Right lobe of liver (tissue), 6 donors: Measurements from ENCODE around the gene KIF23. TPM values are rescaled to one million over a fixed set of nuclear protein-coding genes. Genes with fewer than 3 reads are reported as not detected.

ENCODE experiments used
- ATAC-seq, 4 donors: fragments of 200-7000 bp; cut with Tn5 transposase; one replicate each; pipeline ENCODE4 v1.9.1; 2020; ENCODE audit warnings: mild to moderate bottlenecking in 4 of 4, moderate library complexity in 4 of 4
- DNase-seq, 3 donors: peaks; one replicate each; pipeline ENCODE4 v3.0.0-alpha.2; 2020
- H3K27ac ChIP-seq, 3 donors: fragments of 200-600 bp; one replicate each; pipeline ENCODE4 v1.8.0; 2022
- H3K27me3 ChIP-seq, 2 donors: fragments of 200-600 bp; one replicate each; pipeline ENCODE4 v1.8.0; 2022
- H3K36me3 ChIP-seq, 4 donors: fragments of 200-600 bp; sonication (generic) in 1 of 4; one replicate each; pipeline versions ENCODE4 v1.5.1 to v1.8.0; 2017 to 2022; ENCODE audit warnings: control low read depth in 1 of 4
- H3K4me1 ChIP-seq, 4 donors: fragments of 200-600 bp; sonication (generic) in 1 of 4; one replicate each; pipeline versions ENCODE4 v1.5.1 to v1.8.0; 2017 to 2022; ENCODE audit warnings: control low read depth in 1 of 4
- H3K4me3 ChIP-seq, 3 donors: fragments of 200-600 bp; one replicate each; pipeline ENCODE4 v1.8.0; 2022
- H3K9me3 ChIP-seq, 4 donors: fragments of 200-600 bp; sonication (generic) in 1 of 4; one replicate each; pipeline versions ENCODE4 v1.5.1 to v1.8.0; 2017 to 2022; ENCODE audit warnings: control low read depth in 1 of 4
- POLR2A ChIP-seq: fragments of 450-650 bp; IDR thresholded peaks from one replicate; pipeline ENCODE4 v1.6.1; 2017; ENCODE audit warnings: antibody characterized with exemption, mild to moderate bottlenecking
- WGBS: methylation state at CpG from one replicate; pipeline ENCODE4 v1.1.6; 2018; ENCODE audit warnings: low coverage, low lambda C conversion rate; ENCODE audit not compliant: insufficient coverage; ENCODE audit errors: missing lambda C conversion rate; 5-methylcytosine and 5-hydroxymethylcytosine counted together
- intact Hi-C, 2 donors: fragments of 100-400 bp; cut with DNase I; formaldehyde crosslinking; loops; one replicate each; pipeline versions ENCODE4 v1.11.2 to v1.14.1; 2022
- total RNA-seq, 6 experiments: library from RNA; depleted of rRNA in 2 of 6; stranded (reverse); fragments of >200 nt in 2 of 6; fragmentation: NEBNext Ultra II Directional in 3 of 6; extraction: Animal tissue kit (Norgen Biotek cat#: 25700) in 3 of 6; gene quantifications; one replicate each; pipeline versions ENCODE4 v1.1.0 to v1.2.4, GENCODE V29; 2016 to 2023
- TF ChIP-seq, protein P1 (sequence below), 4 donors: fragments of 200-600 bp in 3 of 4; fragments of 450-650 bp in 1 of 4; IDR thresholded peaks; one replicate each; pipeline versions ENCODE4 v1.5.1 to v1.8.0; 2016 to 2022; ENCODE audit warnings: antibody characterized with exemption in 4 of 4, mild to moderate bottlenecking in 2 of 4
- donor health status: DM: no; HTN: yes; CAD: no.
- donor health status: DM: no; HTN: no; CAD: no.
- donor health status: DM: no; HTN: no; CAD: no.
- donor health status: DM: no; HTN: yes; CAD: no.
- donor health status: DM: no; HTN: yes; CAD: no.

The KIF23 gene
- total RNA-seq, 6 experiments from 2014 or later: 0.09 to 2.2 (median 1.2) TPM

DNA sequence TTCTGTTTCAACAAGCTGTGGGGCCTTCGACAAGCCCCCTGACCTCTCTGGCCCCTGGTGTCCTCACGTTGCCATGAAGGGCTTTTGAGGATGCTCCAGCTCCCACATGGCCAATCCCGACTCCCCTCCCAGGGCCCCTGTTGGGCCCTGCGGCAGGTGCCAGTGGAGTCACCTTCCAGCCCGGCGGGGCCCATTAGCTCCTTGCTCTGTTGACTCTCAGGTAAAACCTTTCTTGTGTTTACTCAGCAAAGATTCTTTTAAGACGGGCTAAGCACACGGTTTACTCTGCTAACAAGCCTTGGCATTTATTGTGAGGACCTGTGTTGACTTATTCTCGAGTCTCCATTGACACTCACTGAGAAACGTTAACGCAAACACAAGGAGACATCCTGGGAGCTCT lies 53.5 kb downstream of the KIF23 start:
- Histone ChIP-seq H3K4me1 (no peaks in the 10 kb centered on the region), H3K4me3 (no peak overlapping the region), H3K27ac (no peak overlapping the region), H3K27me3 (no peaks in the 10 kb centered on the region), H3K9me3 (no peaks in the 10 kb centered on the region), H3K36me3 (no peaks in the 10 kb centered on the region)
- ATAC-seq (no peak), DNase-seq (no peak)
- intact Hi-C loops: no loop called here
- TF ChIP-seq POLR2A: no peak
- TF ChIP-seq, protein P1, sequence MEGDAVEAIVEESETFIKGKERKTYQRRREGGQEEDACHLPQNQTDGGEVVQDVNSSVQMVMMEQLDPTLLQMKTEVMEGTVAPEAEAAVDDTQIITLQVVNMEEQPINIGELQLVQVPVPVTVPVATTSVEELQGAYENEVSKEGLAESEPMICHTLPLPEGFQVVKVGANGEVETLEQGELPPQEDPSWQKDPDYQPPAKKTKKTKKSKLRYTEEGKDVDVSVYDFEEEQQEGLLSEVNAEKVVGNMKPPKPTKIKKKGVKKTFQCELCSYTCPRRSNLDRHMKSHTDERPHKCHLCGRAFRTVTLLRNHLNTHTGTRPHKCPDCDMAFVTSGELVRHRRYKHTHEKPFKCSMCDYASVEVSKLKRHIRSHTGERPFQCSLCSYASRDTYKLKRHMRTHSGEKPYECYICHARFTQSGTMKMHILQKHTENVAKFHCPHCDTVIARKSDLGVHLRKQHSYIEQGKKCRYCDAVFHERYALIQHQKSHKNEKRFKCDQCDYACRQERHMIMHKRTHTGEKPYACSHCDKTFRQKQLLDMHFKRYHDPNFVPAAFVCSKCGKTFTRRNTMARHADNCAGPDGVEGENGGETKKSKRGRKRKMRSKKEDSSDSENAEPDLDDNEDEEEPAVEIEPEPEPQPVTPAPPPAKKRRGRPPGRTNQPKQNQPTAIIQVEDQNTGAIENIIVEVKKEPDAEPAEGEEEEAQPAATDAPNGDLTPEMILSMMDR (IDR thresholded peaks at IDR 0.05): no peak
- 50% methylated on average over 6 of the region's 11 CpGs for WGBS

DNA sequence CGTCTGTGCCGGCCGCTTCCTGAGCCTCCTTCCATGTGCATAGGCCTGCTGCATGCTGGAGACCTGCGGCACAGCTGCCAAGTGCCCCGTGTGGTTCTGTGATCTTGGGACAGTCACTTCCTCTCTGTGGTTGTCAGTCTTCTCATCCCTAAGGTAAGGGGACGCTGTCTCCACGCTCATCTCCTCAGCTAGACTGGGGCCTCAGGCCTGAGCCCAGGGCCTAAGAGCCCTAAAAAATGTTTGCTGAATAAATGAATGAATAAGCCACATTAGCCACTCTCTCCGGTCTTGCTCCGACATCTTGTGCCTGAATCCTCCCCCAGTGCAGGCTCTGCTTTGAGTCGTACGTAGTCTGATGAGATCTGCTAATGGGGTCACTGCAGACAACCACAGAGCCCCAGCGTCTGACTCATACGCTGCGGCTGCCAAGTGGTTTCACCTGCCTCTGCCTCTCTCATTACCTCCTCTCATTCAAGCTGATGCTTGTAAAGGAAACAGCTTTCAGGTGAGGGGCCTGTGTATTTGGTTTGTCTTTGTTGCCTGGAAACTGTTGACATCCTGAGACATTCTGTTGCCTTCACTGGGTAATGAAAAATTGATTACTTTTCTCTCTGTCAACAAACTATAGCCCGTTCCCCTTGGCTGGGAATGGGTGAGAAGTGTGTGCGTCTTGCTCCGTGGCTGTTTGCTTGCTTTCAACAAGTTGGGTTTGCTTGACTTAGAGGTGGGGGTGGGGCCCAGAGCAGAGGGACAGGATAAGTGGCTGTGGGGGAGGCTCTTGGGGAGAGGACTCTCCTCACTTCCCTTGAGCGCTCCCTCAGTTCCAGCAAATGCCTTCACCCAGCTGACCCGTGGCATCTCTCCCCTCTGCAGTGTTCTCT lies 54.3 kb downstream of the KIF23 start:
- Histone ChIP-seq H3K4me3 (no peak overlapping the region), H3K36me3 (no peaks in the 10 kb centered on the region), H3K4me1 (no peaks in the 10 kb centered on the region), H3K9me3 (no peaks in the 10 kb centered on the region), H3K27ac (no peak overlapping the region), H3K27me3 (no peaks in the 10 kb centered on the region)
- peak; percentile 11 to 54 (median 34) for ATAC-seq
- intact Hi-C loops: no loop called here
- TF ChIP-seq, protein P1 (IDR thresholded peaks at IDR 0.05): no peak
- no peak for TF ChIP-seq POLR2A
- 66% methylated on average over 17 of the region's 19 CpGs for WGBS
- no peak for DNase-seq

DNA sequence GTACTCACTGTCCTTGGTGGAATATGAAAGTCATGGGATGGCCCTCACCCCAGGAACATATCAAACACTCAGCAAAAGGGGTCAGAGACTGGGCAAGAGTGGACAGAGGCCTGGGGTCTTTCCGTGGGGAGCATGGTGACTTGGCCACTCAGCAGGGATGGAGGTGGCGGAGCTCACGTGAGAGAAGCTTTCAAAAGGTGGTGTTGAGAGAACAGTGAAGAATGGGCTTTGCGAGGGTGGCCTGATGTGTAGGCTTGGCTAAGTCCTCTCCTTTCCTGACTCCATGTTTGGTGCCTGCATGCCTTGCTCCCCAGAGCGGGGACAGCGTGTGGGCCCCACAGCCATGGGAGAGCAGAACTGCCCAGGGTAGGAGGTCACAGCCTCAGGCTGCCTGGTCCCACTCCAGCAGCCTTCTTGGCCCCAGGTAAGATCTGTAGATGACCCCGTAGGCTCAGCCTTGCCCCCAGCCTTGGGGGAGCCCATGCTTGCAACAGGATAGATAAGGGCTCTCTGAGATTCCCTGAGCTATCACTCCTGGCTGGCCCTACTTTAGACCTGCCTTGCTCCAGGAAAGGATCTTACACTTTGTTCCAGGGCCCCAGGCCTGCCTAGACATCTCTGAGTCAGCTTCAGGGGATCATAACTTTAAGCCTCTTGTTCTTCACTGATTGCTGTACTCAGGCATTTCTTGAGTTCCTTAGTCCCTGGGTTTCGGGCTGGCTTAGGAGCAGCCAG lies 55.5 kb downstream of the KIF23 start:
- Histone ChIP-seq H3K27ac (no peak overlapping the region), H3K4me1 (no peaks in the 10 kb centered on the region), H3K9me3 (no peaks in the 10 kb centered on the region), H3K4me3 (no peak overlapping the region), H3K36me3 (no peaks in the 10 kb centered on the region), H3K27me3 (no peaks in the 10 kb centered on the region)
- intact Hi-C loops: loop anchor here in 1 of 2 donors (10.0 kb wide), 1 partner anchor 1025 kb away; no protein-coding TSS in a partner anchor
- 80% methylated on average over 1 of the region's 8 CpGs for WGBS
- TF ChIP-seq, protein P1 (IDR thresholded peaks at IDR 0.05): no peak
- no peak for TF ChIP-seq POLR2A
- ATAC-seq: no peak
- DNase-seq: peak in 1 of 3 donors; percentile 33

DNA sequence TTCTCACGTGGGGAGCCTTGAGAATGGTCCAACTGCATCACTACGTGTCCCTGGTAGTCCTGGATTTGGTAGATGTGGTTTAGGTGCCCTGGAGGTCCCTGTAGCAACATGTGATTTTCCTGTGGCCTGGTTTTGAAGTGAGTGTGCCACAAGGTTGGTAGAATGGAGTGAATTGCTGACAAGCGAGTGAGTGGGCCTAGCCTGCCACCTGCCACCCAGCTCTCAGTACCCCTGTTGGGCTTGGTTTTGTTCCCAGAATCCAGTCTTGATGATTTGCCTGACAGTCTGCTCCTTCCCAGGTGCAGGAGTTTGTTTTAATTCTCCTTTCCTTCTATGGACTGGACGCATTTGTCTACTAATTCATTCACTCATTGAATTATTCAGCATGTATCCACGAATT lies 57.9 kb downstream of the KIF23 start:
- TF ChIP-seq, protein P1 (IDR thresholded peaks at IDR 0.05): no peak
- no peak for TF ChIP-seq POLR2A
- intact Hi-C loops: loop anchor here in 1 of 2 donors (10.0 kb wide), 1 partner anchor 1023 kb away; no protein-coding TSS in a partner anchor

More for the DNA sequence above, 57.9 kb downstream of the KIF23 start:
- 80% methylated on average over 4 of the region's 5 CpGs for WGBS
- Histone ChIP-seq H3K4me3 (no peak overlapping the region), H3K36me3 (no peaks in the 10 kb centered on the region), H3K9me3 (no peaks in the 10 kb centered on the region), H3K27me3 (no peaks in the 10 kb centered on the region), H3K4me1 (no peaks in the 10 kb centered on the region), H3K27ac (no peak overlapping the region)
- DNase-seq (no peak), ATAC-seq (no peak)
